GM10248 (cell line): ENCODE results near the gene PLSCR1.

Experiments
- CTCF ChIA-PET: fragments of 300-600 bp; sonication (Branson Sonifier 250); formaldehyde crosslinking; extraction: SDS; loops from one replicate; lab custom pipeline; 2021; ENCODE audit warnings: antibody characterized with exemption; lab: Yijun Ruan, JAX
- POLR2A ChIA-PET: fragments of 350-650 bp; sonication (Branson Sonifier 250); formaldehyde crosslinking; extraction: SDS; loops from one replicate; lab custom pipeline; 2020; ENCODE audit warnings: antibody characterized with exemption; lab: Yijun Ruan, JAX
- DNase-seq: peaks from one replicate; pipeline ENCODE4 v3.0.0; 2012; ENCODE audit errors: extremely low spot score
- TF ChIP-seq, protein P1 (sequence below): IDR thresholded peaks from 2 replicates; pipeline ENCODE4 v1.5.1; 2012; ENCODE audit warnings: mild to moderate bottlenecking, low read depth; ENCODE audit errors: extremely low read depth, missing control alignments, control extremely low read depth

PLSCR1 gene

DNA sequence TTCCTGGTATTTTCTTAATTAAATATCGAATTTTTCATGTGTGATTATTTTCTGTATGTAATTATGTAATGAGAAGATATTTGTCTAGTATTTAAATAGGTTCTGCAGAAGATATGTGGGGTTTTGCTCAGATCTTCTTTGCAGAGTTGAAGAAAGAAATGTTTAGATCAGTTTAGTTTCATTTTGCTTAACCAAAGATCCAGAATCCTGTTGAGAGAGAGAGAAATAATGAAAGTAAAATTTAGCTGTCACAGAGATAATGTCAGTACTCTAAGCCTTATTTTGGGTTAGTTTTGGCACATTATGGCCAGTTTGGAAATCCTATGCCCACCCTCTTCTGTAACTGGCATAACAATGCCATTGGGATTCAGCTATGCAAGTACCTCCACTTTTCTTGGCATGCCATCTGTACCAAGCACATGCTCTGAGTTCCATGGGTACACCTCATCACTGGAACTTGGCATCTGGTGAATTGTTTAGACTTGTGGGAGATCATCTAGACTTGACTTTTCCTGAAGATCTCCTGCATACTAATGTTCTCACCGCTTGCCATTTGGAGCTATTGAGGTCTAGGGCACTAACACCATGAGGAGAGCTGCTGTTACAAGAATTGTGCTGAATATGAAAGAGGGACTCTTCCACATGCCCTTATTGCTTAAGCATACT, 30.9 kb downstream of the PLSCR1 start:
- no peak for DNase-seq
- TF ChIP-seq, protein P1, sequence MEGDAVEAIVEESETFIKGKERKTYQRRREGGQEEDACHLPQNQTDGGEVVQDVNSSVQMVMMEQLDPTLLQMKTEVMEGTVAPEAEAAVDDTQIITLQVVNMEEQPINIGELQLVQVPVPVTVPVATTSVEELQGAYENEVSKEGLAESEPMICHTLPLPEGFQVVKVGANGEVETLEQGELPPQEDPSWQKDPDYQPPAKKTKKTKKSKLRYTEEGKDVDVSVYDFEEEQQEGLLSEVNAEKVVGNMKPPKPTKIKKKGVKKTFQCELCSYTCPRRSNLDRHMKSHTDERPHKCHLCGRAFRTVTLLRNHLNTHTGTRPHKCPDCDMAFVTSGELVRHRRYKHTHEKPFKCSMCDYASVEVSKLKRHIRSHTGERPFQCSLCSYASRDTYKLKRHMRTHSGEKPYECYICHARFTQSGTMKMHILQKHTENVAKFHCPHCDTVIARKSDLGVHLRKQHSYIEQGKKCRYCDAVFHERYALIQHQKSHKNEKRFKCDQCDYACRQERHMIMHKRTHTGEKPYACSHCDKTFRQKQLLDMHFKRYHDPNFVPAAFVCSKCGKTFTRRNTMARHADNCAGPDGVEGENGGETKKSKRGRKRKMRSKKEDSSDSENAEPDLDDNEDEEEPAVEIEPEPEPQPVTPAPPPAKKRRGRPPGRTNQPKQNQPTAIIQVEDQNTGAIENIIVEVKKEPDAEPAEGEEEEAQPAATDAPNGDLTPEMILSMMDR = no peak
- ChIA-PET POLR2A (no interaction called here), CTCF (interaction anchor here (1.2 to 2.1 kb wide), 3 partner anchors 8 to 41 kb away, joined by 3 to 6 read pairs (median 4); partner anchors contain the start of gene PLSCR1)

DNA sequence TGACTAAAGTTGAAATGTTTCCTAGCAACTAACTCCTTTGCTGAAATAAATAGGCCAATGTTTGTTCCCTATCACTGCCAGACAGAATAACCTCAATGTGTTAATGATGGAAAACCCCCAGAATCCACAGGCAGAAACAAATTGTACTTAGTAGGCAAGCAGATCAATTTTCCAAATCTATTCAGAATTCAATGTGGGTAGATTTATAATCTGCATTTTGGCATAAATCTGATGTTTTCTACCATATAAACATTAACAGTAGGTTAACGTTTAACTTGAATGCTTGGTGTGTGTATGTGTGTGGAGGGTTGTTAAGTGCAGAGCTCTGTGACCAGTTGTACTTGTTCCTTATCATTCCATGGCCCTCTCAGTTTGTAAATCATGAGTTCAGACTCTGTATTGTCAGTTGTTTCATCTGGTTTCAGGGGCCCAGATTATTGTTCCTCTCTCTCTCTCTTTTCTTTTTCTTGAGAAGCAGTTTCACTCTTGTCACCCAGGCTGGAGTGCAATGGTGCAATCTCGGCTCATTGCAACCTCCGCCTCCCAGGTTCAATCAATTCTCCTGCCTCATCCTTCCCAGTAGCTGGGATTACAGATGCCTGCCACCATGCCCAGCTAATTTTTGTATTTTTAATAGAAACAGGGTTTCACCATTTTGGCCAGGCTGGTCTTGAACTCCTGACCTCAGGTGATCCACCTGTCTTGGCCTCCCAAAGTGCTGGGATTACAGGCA, 32.8 kb downstream of the PLSCR1 start:
- TF ChIP-seq, protein P1 = no peak
- DNase-seq = no peak
- ChIA-PET CTCF (interaction anchor here (0.6 to 1.2 kb wide), 2 partner anchors 8 to 13 kb away, joined by 3 read pairs; no protein-coding TSS in a partner anchor), POLR2A (no interaction called here)

GRCh38 chr3:146507331-146508120, 36.9 kb downstream of the PLSCR1 start:
- TF ChIP-seq, protein P1 = no peak
- CTCF ChIA-PET = no interaction called here
- DNase-seq = no peak
- POLR2A ChIA-PET = no interaction called here

DNA sequence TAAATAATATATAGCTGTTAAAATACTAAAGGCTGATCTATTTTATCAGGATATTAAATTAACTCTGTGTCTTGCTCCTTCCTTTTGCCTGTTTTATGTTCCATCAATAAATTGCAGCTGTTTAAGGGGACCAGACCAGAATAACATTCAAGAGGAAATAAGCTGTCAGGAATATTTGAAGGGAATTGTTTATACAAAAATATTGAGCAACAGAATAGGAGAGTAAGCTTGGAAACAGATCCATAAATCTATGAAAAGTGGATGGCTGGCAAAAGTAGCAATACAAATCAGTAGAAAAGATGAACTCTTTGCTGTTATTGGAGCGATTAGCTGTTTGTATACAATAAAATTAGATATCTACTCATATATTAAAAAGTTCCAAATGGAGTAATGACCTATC, 38.9 kb downstream of the PLSCR1 start:
- no peak for DNase-seq
- POLR2A ChIA-PET = no interaction called here
- TF ChIP-seq, protein P1 = no peak
- CTCF ChIA-PET = interaction anchor here (1.4 to 2.5 kb wide), 2 partner anchors 8 to 13 kb away, joined by 4 to 6 read pairs; no protein-coding TSS in a partner anchor

GRCh38 chr3:146504498-146505197, 39.8 kb downstream of the PLSCR1 start:
- no peak for DNase-seq
- TF ChIP-seq, protein P1 = no peak
- POLR2A ChIA-PET = no interaction called here
- CTCF ChIA-PET = interaction anchor here (0.7 to 2.5 kb wide), 5 partner anchors 9 to 39 kb away, joined by 3 to 6 read pairs (median 4); no protein-coding TSS in a partner anchor
